GM12875 (cell line): Measurements from ENCODE around the gene KRCC1.

Experiments used
- H3K4me3 ChIP-seq: one replicate; pipeline ENCODE4 v1.5.1; 2011; ENCODE audit warnings: low read depth, low read length, control low read depth
- CTCF ChIP-seq: IDR thresholded peaks from 2 replicates; pipeline ENCODE4 v1.5.1; 2011; ENCODE audit warnings: low read depth, mild to moderate bottlenecking, control low read depth, inconsistent platforms, low read length, moderate library complexity, borderline replicate concordance; ENCODE audit not compliant: insufficient read depth

Gene KRCC1

GRCh38 chr2:88042476-88042875, 13.1 kb downstream of the KRCC1 start:
- H3K4me3 ChIP-seq: no peak overlapping the region
- TF ChIP-seq CTCF: no peak

DNA sequence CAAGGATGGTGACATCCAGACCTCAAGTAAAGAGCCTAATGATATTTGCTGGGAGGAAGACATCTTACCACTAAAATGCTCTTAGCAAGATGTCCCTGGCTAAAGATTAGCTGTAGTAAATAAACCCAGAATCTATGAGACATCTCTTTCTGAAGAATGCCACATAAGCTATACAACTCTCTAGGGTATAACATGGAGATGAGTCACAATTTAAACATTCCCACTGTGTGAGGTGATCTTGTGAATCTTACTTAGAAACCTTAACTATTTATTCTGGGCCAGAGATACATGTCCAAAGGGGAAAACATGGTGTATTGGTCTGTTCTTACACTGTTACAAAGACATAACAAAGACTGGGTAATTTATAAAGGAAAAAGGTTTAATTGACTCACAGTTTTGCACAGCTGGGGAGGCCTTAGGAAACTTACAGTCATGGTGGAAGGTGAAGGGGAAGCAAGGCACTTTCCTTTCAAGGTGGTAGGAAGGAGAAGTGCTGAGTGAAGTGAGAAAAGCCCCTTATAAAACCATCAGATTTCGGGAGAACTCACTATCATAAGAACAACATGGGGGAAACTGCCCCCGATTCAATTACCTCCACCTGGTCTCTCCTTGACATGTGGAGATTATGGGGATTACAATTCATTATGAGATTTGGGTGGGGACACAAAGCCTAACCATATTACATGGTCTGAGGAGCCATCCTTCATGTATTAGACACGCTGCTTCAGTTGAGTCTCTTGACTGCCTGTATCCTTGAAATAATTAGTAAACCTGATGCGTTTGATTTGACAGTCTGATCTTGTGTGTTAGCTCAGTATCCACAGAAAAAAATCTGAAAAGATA, 17.1 kb downstream of the KRCC1 start:
- H3K4me3 ChIP-seq: no peak overlapping the region

DNA sequence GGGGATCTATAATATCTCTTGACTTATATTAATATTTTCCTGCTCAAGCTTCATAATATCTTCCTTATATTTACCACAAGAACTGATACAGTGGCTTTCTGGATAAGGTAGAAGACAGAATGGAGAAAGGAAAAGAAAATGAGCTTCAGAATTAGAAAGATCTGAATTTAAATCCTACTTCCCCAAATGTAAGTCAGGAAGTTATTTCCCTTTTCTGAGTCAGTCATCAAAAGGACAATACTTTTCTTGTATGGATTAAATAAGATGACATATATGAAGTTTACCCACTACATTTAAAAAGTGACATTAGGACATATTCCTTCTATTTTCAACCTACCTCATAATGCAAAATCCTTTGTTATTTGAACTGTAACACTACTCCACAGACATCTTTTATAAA, 19.0 kb downstream of the KRCC1 start:
- H3K4me3 ChIP-seq: no peak overlapping the region
- no peak for TF ChIP-seq CTCF

More for the DNA sequence above, 17.1 kb downstream of the KRCC1 start:
- no peak for TF ChIP-seq CTCF

- no peak for TF ChIP-seq CTCF
- H3K4me3 ChIP-seq: no peak overlapping the region
Observed at GRCh38 chr2:88036182-88036581, 19.4 kb downstream of the KRCC1 start.

GRCh38 chr2:88032070-88032702, 23.4 kb downstream of the KRCC1 start:
- no peak for TF ChIP-seq CTCF
- H3K4me3 ChIP-seq: no peak overlapping the region

DNA sequence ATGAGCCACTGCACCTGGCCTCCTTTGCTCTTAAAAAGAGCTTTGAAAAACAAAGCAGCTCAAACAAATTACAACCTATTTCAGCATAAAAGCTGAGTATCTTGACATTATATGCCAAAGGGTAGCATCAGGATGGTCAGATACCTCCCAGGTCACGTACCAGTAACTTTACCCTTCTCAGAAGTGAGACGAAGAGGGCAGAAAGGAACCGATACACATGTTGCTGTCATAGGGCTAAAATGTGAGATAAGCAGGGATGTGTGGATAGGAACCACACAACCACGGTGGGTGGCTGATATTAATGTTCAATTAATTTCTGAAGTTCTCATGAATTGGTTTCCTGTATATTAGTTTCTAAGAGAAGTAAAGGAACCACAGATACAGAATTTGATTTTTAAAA, 26.7 kb downstream of the KRCC1 start:
- no peak for TF ChIP-seq CTCF
- H3K4me3 ChIP-seq: no peak overlapping the region
